Skeletal muscle tissue (tissue), 4 donors: Measurements from ENCODE around the gene CHGA. TPM values are rescaled to one million over a fixed set of nuclear protein-coding genes. Genes with fewer than 3 reads are reported as not detected.

ENCODE experiments used
- H3K27ac ChIP-seq: one replicate; pipeline ENCODE4 v1.7.0; 2013; ENCODE audit warnings: mild to moderate bottlenecking, low read depth, low read length, inconsistent platforms
- H3K27me3 ChIP-seq, 3 donors: one replicate each; pipeline ENCODE4 v1.7.0; 2013; ENCODE audit warnings: low read length in 3 of 3; ENCODE audit not compliant: control insufficient read depth in 3 of 3, insufficient read depth in 3 of 3
- H3K36me3 ChIP-seq, 3 donors: one replicate each; pipeline ENCODE4 v1.7.0; 2013; ENCODE audit warnings: low read length in 3 of 3; ENCODE audit not compliant: control insufficient read depth in 3 of 3, insufficient read depth in 3 of 3
- H3K4me1 ChIP-seq, 3 donors: one replicate each; pipeline ENCODE4 v1.7.0; 2013; ENCODE audit warnings: low read length in 3 of 3, mild to moderate bottlenecking in 3 of 3; ENCODE audit not compliant: control insufficient read depth in 3 of 3, insufficient read depth in 3 of 3
- H3K4me3 ChIP-seq, 3 donors: one replicate each; pipeline ENCODE4 v1.7.0; 2013; ENCODE audit warnings: low read length in 3 of 3
- H3K9ac ChIP-seq, 3 donors: one replicate each; pipeline ENCODE4 v1.7.0; 2013; ENCODE audit warnings: low read length in 3 of 3, mild to moderate bottlenecking in 3 of 3, moderate library complexity in 2 of 3, low read depth in 1 of 3
- H3K9me3 ChIP-seq, 3 donors: one replicate each; pipeline ENCODE4 v1.7.0; 2013; ENCODE audit warnings: low read length in 3 of 3; ENCODE audit not compliant: control insufficient read depth in 3 of 3
- total RNA-seq: library from RNA; depleted of rRNA; stranded (reverse); fragments of >200 nt; gene quantifications from one replicate; pipeline ENCODE4 v1.2.3, GENCODE V29; 2014
- donor health status: Osteomylitis.

Gene CHGA
- total RNA-seq, 1 donor from 2014 or later: 0.52 TPM

GRCh38 chr14:92928961-92929688 is 6.2 kb downstream of the CHGA start:
- no peak overlapping the region for H3K9ac ChIP-seq
- peaks cover 11 to 16% (median 15%) of the 10 kb centered on the region in 3 donors for H3K27me3 ChIP-seq
- H3K27ac ChIP-seq: no peak overlapping the region
- H3K9me3 ChIP-seq: no peaks in the 10 kb centered on the region
- H3K36me3 ChIP-seq: no peaks in the 10 kb centered on the region
- no peak overlapping the region for H3K4me3 ChIP-seq
- H3K4me1 ChIP-seq: no peaks in the 10 kb centered on the region

- no peak overlapping the region for H3K27ac ChIP-seq
- H3K9me3 ChIP-seq: no peaks in the 10 kb centered on the region
- H3K9ac ChIP-seq: no peak overlapping the region
- H3K4me1 ChIP-seq: no peaks in the 10 kb centered on the region
- H3K36me3 ChIP-seq: no peaks in the 10 kb centered on the region
- H3K4me3 ChIP-seq: no peak overlapping the region
- H3K27me3 ChIP-seq: peaks cover 9 to 14% (median 11%) of the 10 kb centered on the region in 3 donors
Measured at GRCh38 chr14:92929689-92930608, 7.0 kb downstream of the CHGA start.

GRCh38 chr14:92930737-92931602 is 8.0 kb downstream of the CHGA start:
- Histone ChIP-seq H3K4me3 (no peak overlapping the region), H3K36me3 (peaks cover 0 to 3% (median 0%) of the 10 kb centered on the region in 3 donors), H3K27me3 (peaks cover under 1 to 5% (median 3%) of the 10 kb centered on the region in 3 donors), H3K27ac (no peak overlapping the region), H3K9me3 (no peaks in the 10 kb centered on the region), H3K4me1 (no peaks in the 10 kb centered on the region), H3K9ac (no peak overlapping the region)

DNA sequence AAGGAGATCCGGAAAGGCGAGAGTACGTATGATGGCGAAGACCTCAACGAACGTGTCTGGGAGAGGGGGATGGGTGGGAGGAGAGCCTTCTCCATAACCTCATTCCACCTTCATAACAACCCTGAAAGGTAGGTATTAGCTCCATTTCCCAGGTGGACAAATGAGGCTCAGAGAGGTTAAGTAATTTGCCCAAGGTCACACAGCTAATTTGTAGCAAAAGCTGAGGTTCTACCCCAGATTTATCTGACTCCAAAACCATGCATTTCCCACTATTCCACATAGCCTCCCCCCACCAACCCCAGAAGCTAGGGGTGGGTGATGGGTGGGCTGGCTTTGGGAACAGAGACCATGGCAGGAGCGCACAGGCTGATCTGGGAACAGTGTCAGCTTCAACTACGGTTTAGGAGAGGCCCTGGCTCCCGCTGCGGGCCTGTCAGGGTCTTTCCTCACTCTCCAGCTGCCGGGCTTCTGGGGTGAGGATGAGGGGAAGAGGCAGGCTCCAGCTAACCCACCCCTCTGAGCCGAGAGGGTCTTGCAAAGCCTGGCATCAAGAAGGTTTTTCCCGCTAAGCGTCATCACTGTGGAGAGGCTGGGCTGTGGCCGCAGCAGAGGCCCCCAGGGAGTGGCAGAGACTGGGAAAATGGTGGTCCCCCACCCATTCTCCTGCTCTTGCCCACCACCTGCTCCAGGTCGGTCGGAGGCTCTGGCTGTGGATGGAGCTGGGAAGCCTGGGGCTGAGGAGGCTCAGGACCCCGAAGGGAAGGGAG is 8.9 kb downstream of the CHGA start:
- Histone ChIP-seq H3K27me3 (no peaks in the 10 kb centered on the region), H3K4me1 (no peaks in the 10 kb centered on the region), H3K9me3 (no peaks in the 10 kb centered on the region), H3K27ac (no peak overlapping the region), H3K4me3 (no peak overlapping the region), H3K9ac (no peak overlapping the region), H3K36me3 (peaks cover 0 to 6% (median 3%) of the 10 kb centered on the region in 3 donors)

DNA sequence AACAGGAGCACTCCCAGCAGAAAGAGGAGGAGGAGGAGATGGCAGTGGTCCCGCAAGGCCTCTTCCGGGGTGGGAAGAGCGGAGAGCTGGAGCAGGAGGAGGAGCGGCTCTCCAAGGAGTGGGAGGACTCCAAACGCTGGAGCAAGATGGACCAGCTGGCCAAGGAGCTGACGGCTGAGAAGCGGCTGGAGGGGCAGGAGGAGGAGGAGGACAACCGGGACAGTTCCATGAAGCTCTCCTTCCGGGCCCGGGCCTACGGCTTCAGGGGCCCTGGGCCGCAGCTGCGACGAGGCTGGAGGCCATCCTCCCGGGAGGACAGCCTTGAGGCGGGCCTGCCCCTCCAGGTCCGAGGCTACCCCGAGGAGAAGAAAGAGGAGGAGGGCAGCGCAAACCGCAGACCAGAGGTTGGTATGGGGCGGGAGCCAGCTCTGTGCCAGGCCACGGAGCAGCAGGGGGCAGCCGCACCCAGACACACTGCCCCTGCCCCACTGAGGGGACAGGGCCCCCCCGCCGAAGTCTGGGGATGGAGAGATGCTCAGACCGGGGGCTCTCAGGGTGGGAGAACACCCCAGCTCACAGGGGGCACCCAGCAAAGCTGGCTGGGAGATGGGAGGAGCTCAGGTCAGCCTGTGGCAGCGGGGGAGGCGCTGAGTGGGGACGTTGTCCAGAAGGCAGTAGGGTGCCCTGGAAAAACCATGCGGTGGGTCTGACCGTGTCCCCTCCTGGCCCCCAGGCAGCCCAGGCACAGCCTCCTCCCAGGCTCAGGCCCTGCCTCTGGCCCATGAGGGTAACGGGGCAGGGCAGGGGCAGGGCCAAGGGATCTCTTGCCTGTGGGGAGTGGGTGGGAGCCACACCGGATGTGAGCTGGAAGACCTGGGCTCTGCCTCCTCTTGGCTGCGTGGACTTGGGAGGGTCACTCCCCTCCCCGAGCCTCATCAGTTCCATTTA is 9.8 kb downstream of the CHGA start:
- Histone ChIP-seq H3K27ac (no peak overlapping the region), H3K9me3 (no peaks in the 10 kb centered on the region), H3K36me3 (peaks cover 0 to 6% (median 3%) of the 10 kb centered on the region in 3 donors), H3K4me3 (no peak overlapping the region), H3K4me1 (no peaks in the 10 kb centered on the region), H3K27me3 (no peaks in the 10 kb centered on the region), H3K9ac (no peak overlapping the region)

DNA sequence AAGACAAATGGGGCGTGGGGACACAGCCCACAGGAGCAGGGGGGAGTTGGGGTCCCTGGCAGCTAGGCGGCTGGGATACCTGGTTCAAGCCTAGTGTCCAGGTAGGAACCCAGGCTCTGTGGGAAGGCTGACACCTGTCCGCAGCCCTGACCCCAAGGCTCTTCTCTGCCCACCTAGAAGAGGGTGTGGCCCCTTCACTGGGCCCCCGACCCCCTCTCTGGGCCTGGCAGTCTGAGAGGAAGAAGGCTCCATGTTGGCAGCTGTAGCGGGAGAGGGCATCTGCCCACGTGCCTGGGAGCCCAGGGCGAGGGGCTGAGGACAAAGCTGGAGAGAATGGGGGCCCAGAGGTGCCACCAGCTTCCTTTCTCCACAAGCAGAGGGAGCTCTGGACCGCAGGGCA is 10.5 kb downstream of the CHGA start:
- Histone ChIP-seq H3K9ac (no peak overlapping the region), H3K4me3 (no peak overlapping the region), H3K36me3 (peaks cover 0 to 6% (median 3%) of the 10 kb centered on the region in 3 donors), H3K27ac (no peak overlapping the region), H3K9me3 (no peaks in the 10 kb centered on the region), H3K27me3 (no peaks in the 10 kb centered on the region), H3K4me1 (no peaks in the 10 kb centered on the region)

DNA sequence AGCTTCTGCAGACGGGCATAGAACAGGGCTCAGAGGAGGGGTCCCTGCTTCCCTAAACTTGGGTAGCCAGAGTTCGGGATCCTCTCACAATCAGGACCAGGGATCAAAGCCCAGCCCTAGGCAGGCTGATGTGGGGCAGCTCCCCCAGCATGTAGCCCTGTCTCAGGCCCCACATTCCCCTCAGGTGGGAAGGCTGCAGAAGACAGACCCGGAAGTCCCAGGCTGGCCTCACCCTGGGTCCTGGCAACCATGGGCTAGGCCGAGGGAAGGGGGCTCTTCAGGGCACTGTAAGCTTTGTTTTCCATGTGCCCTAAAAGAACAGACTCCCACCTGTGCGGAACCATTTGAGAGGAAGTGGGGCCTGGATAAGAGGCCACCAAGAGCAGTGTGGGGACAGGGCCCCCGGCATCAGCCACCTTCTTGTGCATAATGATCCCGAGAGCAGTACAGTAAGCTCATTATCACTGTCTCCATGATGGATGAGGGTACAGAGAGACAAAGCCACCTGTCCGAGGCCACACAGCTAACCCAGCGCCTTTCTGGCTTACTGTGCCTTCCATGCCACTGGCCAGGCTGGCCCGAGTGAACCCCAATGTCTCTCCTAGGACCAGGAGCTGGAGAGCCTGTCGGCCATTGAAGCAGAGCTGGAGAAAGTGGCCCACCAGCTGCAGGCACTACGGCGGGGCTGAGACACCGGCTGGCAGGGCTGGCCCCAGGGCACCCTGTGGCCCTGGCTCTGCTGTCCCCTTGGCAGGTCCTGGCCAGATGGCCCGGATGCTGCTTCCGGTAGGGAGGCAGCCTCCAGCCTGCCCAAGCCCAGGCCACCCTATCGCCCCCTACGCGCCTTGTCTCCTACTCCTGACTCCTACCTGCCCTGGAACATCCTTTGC is 11.5 kb downstream of the CHGA start:
- Histone ChIP-seq H3K36me3 (peaks cover 0 to 6% (median 3%) of the 10 kb centered on the region in 3 donors), H3K27ac (no peak overlapping the region), H3K4me3 (no peak overlapping the region), H3K27me3 (no peaks in the 10 kb centered on the region), H3K4me1 (no peaks in the 10 kb centered on the region), H3K9ac (peak overlapping the region in 1 of 3 donors; percentile 3), H3K9me3 (no peaks in the 10 kb centered on the region)

- no peaks in the 10 kb centered on the region for H3K27me3 ChIP-seq
- H3K9ac ChIP-seq: no peak overlapping the region
- H3K36me3 ChIP-seq: peaks cover 0 to 6% (median 3%) of the 10 kb centered on the region in 3 donors
- no peak overlapping the region for H3K27ac ChIP-seq
- H3K9me3 ChIP-seq: no peaks in the 10 kb centered on the region
- no peaks in the 10 kb centered on the region for H3K4me1 ChIP-seq
- H3K4me3 ChIP-seq: no peak overlapping the region
Measured at GRCh38 chr14:92935446-92935845, 12.5 kb downstream of the CHGA start.
